GM19455 (cell line): ENCODE data around the gene USP4.
"Not testable (repeated sequence)": the region's sequence is repeated elsewhere in the genome, so short reads cannot be mapped to it uniquely, and the experiment has no call there.

Experiments
- ATAC-seq: cut with Tn5 transposase; IDR thresholded peaks from one replicate; pipeline ENCODE4 v1.9.1; 2021; ENCODE audit not compliant: unreplicated experiment

USP4 gene

GRCh38 chr3:49352281-49352680 is 12.4 kb upstream of the USP4 start:
- ATAC-seq: no peak

- ATAC-seq: no peak
Measured at GRCh38 chr3:49351521-49352011, 11.7 kb upstream of the USP4 start.

- no peak for ATAC-seq
Measured at GRCh38 chr3:49349348-49350114, 9.7 kb upstream of the USP4 start.

GRCh38 chr3:49348361-49348760 is 8.5 kb upstream of the USP4 start:
- ATAC-seq: not testable (repeated sequence)

- no peak for ATAC-seq
Measured at GRCh38 chr3:49346797-49347251, 7.0 kb upstream of the USP4 start.

- ATAC-seq: no peak
Measured at GRCh38 chr3:49343163-49343562, 3.3 kb upstream of the USP4 start.

GRCh38 chr3:49341996-49342395 is 2.1 kb upstream of the USP4 start:
- ATAC-seq: no peak

GRCh38 chr3:49339581-49339940 is 292 bp downstream of the USP4 start:
- peak; percentile 19 for ATAC-seq

- no peak for ATAC-seq
Measured at GRCh38 chr3:49333916-49334633, 5.8 kb downstream of the USP4 start.

GRCh38 chr3:49333091-49333490 is 6.8 kb downstream of the USP4 start:
- ATAC-seq: no peak

GRCh38 chr3:49329186-49329585 is 10.7 kb downstream of the USP4 start:
- no peak for ATAC-seq

- ATAC-seq: not testable (repeated sequence)
Measured at GRCh38 chr3:49328350-49328749, 11.5 kb downstream of the USP4 start.

GRCh38 chr3:49327485-49327884 is 12.4 kb downstream of the USP4 start:
- no peak for ATAC-seq

- no peak for ATAC-seq
Measured at GRCh38 chr3:49324768-49325167, 15.1 kb downstream of the USP4 start.

GRCh38 chr3:49316696-49317457 is 23.0 kb downstream of the USP4 start:
- no peak for ATAC-seq

GRCh38 chr3:49313896-49314688 is 25.8 kb downstream of the USP4 start:
- no peak for ATAC-seq

GRCh38 chr3:49311283-49311682 is 28.6 kb downstream of the USP4 start:
- no peak for ATAC-seq

- no peak for ATAC-seq
Measured at GRCh38 chr3:49310677-49311076, 29.2 kb downstream of the USP4 start.

GRCh38 chr3:49305608-49306007 is 34.2 kb downstream of the USP4 start:
- ATAC-seq: no peak

- no peak for ATAC-seq
Measured at GRCh38 chr3:49302613-49303012, 37.2 kb downstream of the USP4 start.

GRCh38 chr3:49300595-49300994 is 39.3 kb downstream of the USP4 start:
- no peak for ATAC-seq
